Loucy (cell line): ENCODE data around the gene GRB10.

Experiments used
- CTCF ChIP-seq: fragments of 200-600 bp; sonication (generic); conservative IDR thresholded peaks from 2 replicates; pipeline ENCODE4 v1.5.1; 2014; ENCODE audit warnings: mild to moderate bottlenecking, antibody characterized with exemption, low read length
- EZH2phosphoT487 ChIP-seq: fragments of 200-600 bp; IDR thresholded peaks from 2 replicates; pipeline ENCODE4 v1.6.1; 2018; ENCODE audit warnings: antibody characterized with exemption, mild to moderate bottlenecking, moderate library complexity, borderline replicate concordance

GRCh38 chr7:50603287-50603686 lies 179.4 kb downstream of the GRB10 start:
- TF ChIP-seq EZH2phosphoT487 (no peak), CTCF (no peak)
